Mucosa of rectum (tissue), 2 donors: ENCODE results near the gene EXOSC10.
"Not testable (repeated sequence)": the region's sequence is repeated elsewhere in the genome, so short reads cannot be mapped to it uniquely, and the experiment has no call there.

ENCODE experiments used
- H3K27ac ChIP-seq, 2 donors: one replicate each; pipeline ENCODE4 v1.7.0; 2013; ENCODE audit warnings: inconsistent platforms in 2 of 2, low read depth in 2 of 2, low read length in 2 of 2
- H3K27me3 ChIP-seq, 2 donors: one replicate each; pipeline ENCODE4 v1.7.0; 2013; ENCODE audit warnings: low read length in 2 of 2; ENCODE audit not compliant: control insufficient read depth in 2 of 2, insufficient read depth in 2 of 2
- H3K36me3 ChIP-seq, 2 donors: one replicate each; pipeline ENCODE4 v1.7.0; 2013; ENCODE audit warnings: low read length in 2 of 2; ENCODE audit not compliant: control insufficient read depth in 2 of 2, insufficient read depth in 2 of 2
- H3K4me1 ChIP-seq, 2 donors: one replicate each; pipeline ENCODE4 v1.7.0; 2013; ENCODE audit warnings: low read length in 2 of 2, mild to moderate bottlenecking in 1 of 2; ENCODE audit not compliant: control insufficient read depth in 2 of 2, insufficient read depth in 2 of 2
- H3K4me3 ChIP-seq, 2 donors: one replicate each; pipeline ENCODE4 v1.7.0; 2013; ENCODE audit warnings: low read length in 2 of 2
- H3K9ac ChIP-seq, 2 donors: one replicate each; pipeline ENCODE4 v1.7.0; 2013; ENCODE audit warnings: low read length in 2 of 2, low read depth in 1 of 2, mild to moderate bottlenecking in 1 of 2
- H3K9me3 ChIP-seq, 2 donors: one replicate each; pipeline ENCODE4 v1.7.0; 2013; ENCODE audit warnings: low read length in 2 of 2; ENCODE audit not compliant: control insufficient read depth in 2 of 2
- donor health status: healthy.
- donor health status: Normal muscosa, but diverticular disease.

The EXOSC10 gene

DNA sequence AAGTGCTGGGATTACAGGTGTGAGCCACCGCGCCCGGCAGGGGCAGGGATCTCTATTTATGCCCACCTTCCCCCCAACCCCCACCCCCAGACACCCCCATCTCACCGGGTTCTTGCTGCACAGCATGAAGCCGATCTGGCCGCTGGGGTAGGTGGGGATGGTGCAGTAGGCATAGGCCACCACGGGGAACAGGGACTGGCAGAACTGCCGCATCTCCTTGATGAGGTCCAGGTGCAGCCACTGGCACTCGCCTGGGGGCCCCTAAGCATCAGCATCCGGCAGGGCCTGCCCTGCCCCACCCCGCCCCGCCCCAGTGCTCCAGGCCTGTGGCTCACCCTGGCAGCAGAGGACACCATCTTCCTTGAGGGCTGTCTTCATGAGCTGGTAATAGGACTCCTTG is 44.0 kb downstream of the EXOSC10 start:
- H3K27me3 ChIP-seq, result no peaks in the 10 kb centered on the region
- no peaks in the 10 kb centered on the region for H3K9me3 ChIP-seq
- H3K36me3 ChIP-seq, result peaks cover 3 to 8% of the 10 kb centered on the region in 2 donors
- peaks cover 8 to 14% of the 10 kb centered on the region in 2 donors for H3K4me1 ChIP-seq
- no peak overlapping the region for H3K4me3 ChIP-seq
- no peak overlapping the region for H3K9ac ChIP-seq
- H3K27ac ChIP-seq, result no peak overlapping the region

- Histone ChIP-seq H3K27me3 (no peaks in the 10 kb centered on the region), H3K27ac (no peak overlapping the region), H3K36me3 (peaks cover 3 to 8% of the 10 kb centered on the region in 2 donors), H3K4me3 (no peak overlapping the region), H3K4me1 (peaks cover 8 to 12% of the 10 kb centered on the region in 2 donors), H3K9me3 (no peaks in the 10 kb centered on the region), H3K9ac (no peak overlapping the region)
Observed at GRCh38 chr1:11054666-11055065, 45.0 kb downstream of the EXOSC10 start.

- no peaks in the 10 kb centered on the region for H3K9me3 ChIP-seq
- no peak overlapping the region for H3K9ac ChIP-seq
- H3K4me3 ChIP-seq, result no peak overlapping the region
- no peaks in the 10 kb centered on the region for H3K27me3 ChIP-seq
- no peak overlapping the region for H3K27ac ChIP-seq
- peaks cover 7 to 11% of the 10 kb centered on the region in 2 donors for H3K4me1 ChIP-seq
- H3K36me3 ChIP-seq, result peaks cover 3 to 8% of the 10 kb centered on the region in 2 donors
Observed at GRCh38 chr1:11054181-11054580, 45.5 kb downstream of the EXOSC10 start.

- no peak overlapping the region for H3K9ac ChIP-seq
- no peaks in the 10 kb centered on the region for H3K9me3 ChIP-seq
- no peak overlapping the region for H3K4me3 ChIP-seq
- no peaks in the 10 kb centered on the region for H3K27me3 ChIP-seq
- peaks cover 3 to 8% of the 10 kb centered on the region in 2 donors for H3K36me3 ChIP-seq
- H3K27ac ChIP-seq, result no peak overlapping the region
- H3K4me1 ChIP-seq, result peaks cover 3 to 7% of the 10 kb centered on the region in 2 donors
Observed at GRCh38 chr1:11053758-11054137, 45.9 kb downstream of the EXOSC10 start.

GRCh38 chr1:11052839-11053757 is 46.6 kb downstream of the EXOSC10 start:
- Histone ChIP-seq H3K9me3 (no peaks in the 10 kb centered on the region), H3K4me3 (no peak overlapping the region), H3K27ac (no peak overlapping the region), H3K9ac (no peak overlapping the region), H3K4me1 (peaks cover 0 to 3% of the 10 kb centered on the region in 2 donors), H3K36me3 (peaks cover 3 to 8% of the 10 kb centered on the region in 2 donors), H3K27me3 (no peaks in the 10 kb centered on the region)

- H3K36me3 ChIP-seq, result peaks cover 0 to 8% of the 10 kb centered on the region in 2 donors
- no peak overlapping the region for H3K9ac ChIP-seq
- no peak overlapping the region for H3K4me3 ChIP-seq
- H3K27ac ChIP-seq, result no peak overlapping the region
- H3K27me3 ChIP-seq, result no peaks in the 10 kb centered on the region
- H3K9me3 ChIP-seq, result no peaks in the 10 kb centered on the region
- H3K4me1 ChIP-seq, result peaks cover 0 to 3% of the 10 kb centered on the region in 2 donors
Observed at GRCh38 chr1:11051781-11052511, 47.7 kb downstream of the EXOSC10 start.

- not testable (repeated sequence) for H3K4me1 ChIP-seq, H3K4me3 ChIP-seq, H3K27ac ChIP-seq, H3K9ac ChIP-seq, H3K36me3 ChIP-seq, H3K27me3 ChIP-seq, H3K9me3 ChIP-seq
Observed at GRCh38 chr1:11051121-11051520, 48.5 kb downstream of the EXOSC10 start.

DNA sequence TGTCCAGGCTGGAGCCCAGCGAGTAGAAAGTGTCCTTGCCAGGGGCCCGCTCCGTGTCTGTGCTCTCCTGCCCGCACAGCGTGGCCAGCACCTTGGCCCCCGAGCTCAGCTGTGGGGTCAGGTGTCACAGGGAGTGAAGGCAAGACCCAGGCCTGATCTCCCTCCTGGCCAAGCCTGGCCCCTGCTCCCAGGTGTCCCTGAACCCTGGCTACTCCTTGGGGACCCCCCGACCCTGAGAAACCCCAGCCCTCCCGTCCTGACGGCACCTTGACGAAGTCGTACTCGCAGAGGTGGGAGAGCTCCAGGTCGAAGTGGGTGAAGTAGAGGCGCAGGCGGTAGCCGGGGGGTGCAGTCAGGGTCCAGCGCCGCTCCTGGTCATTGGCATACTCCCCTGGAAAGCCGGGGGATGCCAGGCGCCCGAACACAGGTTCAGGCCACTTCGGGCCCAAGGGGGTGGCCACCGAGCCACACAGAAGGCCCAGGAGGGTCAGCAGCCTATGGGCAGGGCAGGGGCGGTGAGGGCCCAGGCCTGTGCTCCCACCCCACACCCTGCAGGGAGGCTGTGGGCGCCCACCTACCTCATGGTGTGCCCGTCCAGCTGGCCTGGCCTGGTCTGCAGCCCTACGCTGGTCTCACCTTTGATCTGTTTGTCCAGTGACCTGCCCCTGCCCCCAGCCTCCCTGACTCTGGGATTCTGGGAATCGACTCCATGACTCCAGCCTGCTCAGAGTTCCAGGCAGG is 52.9 kb downstream of the EXOSC10 start, which contains the start of gene MASP2:
MASP2 (minus strand) TSS at position 615 of the 741 bp plus-strand sequence; CDS start at position 583, 32 bp downstream.
- no peak within 1 kb of the TSS for H3K27ac ChIP-seq
- H3K4me1 ChIP-seq, result no peaks in the 10 kb centered on the region
- no peaks in the 10 kb centered on the region for H3K36me3 ChIP-seq
- no peak within 1 kb of the TSS for H3K4me3 ChIP-seq
- H3K9me3 ChIP-seq, result no peaks in the 10 kb centered on the region
- no peaks in the 10 kb centered on the region for H3K27me3 ChIP-seq
- H3K9ac ChIP-seq, result no peak within 1 kb of the TSS

- no peaks in the 10 kb centered on the region for H3K9me3 ChIP-seq
- H3K9ac ChIP-seq, result no peak overlapping the region
- H3K36me3 ChIP-seq, result no peaks in the 10 kb centered on the region
- H3K27me3 ChIP-seq, result no peaks in the 10 kb centered on the region
- H3K27ac ChIP-seq, result no peak overlapping the region
- H3K4me1 ChIP-seq, result no peaks in the 10 kb centered on the region
- no peak overlapping the region for H3K4me3 ChIP-seq
Observed at GRCh38 chr1:11046270-11046566, 53.5 kb downstream of the EXOSC10 start.
